AG04450 (cell line): ENCODE measurements around the gene MLNR. TPM values are rescaled to one million over a fixed set of nuclear protein-coding genes. Genes with fewer than 3 reads are reported as not detected.

Experiments
- CTCF ChIA-PET: fragments of 300-600, 350-600 bp; formaldehyde crosslinking; extraction: SDS; loops from one replicate; lab custom pipeline; 2022; ENCODE audit warnings: antibody characterized with exemption, inconsistent platforms; lab: Charles Lee
- POLR2A ChIA-PET: fragments of 350-600 bp; formaldehyde crosslinking; extraction: SDS; loops from one replicate; lab custom pipeline; 2021; ENCODE audit warnings: antibody characterized with exemption, inconsistent platforms; lab: Yijun Ruan, JAX
- DNase-seq: peaks from one replicate; pipeline ENCODE4 v3.0.0-alpha.2; 2011; ENCODE audit warnings: low read depth, low spot score
- H3K27ac ChIP-seq: one replicate; pipeline ENCODE4 v1.5.1; 2012; ENCODE audit warnings: low read depth, low read length, control low read depth
- H3K27me3 ChIP-seq: one replicate; pipeline ENCODE4 v1.6.0; 2012; ENCODE audit warnings: low read length; ENCODE audit not compliant: control insufficient read depth, insufficient read depth
- H3K4me3 ChIP-seq: 2 replicates; pipeline ENCODE4 v1.5.1; 2011; ENCODE audit warnings: mild to moderate bottlenecking, low read depth, low read length, control low read depth
- H3K9me3 ChIP-seq: 2 replicates; pipeline ENCODE4 v1.5.1; 2012; ENCODE audit warnings: low read length; ENCODE audit not compliant: control insufficient read depth, insufficient read depth
- polyA plus RNA-seq: library from polyadenylated mRNA; depleted of rRNA; stranded (reverse); fragments of >200 nt; gene quantifications from 2 replicates; pipeline ENCODE4 v1.2.3, GENCODE V29; 2011
- TF ChIP-seq, protein P1 (sequence below): IDR thresholded peaks from 2 replicates; pipeline ENCODE4 v1.5.1; 2011; ENCODE audit warnings: low read depth, low read length, control low read depth, inconsistent platforms

Gene MLNR
- polyA plus RNA-seq, 1 experiment = not detected

GRCh38 chr13:49254007-49254406, 33.9 kb downstream of the MLNR start:
- POLR2A ChIA-PET = interaction anchor here (0.6 kb wide), 1 partner anchor 57 kb away, joined by 3 read pairs; no protein-coding TSS in a partner anchor
- CTCF ChIA-PET = interaction anchor here (0.6 kb wide), 1 partner anchor 17 kb away, joined by 3 read pairs; no protein-coding TSS in a partner anchor
- Histone ChIP-seq H3K27ac (no peak overlapping the region), H3K9me3 (no peaks in the 10 kb centered on the region), H3K27me3 (no peaks in the 10 kb centered on the region), H3K4me3 (no peak overlapping the region)
- TF ChIP-seq, protein P1, sequence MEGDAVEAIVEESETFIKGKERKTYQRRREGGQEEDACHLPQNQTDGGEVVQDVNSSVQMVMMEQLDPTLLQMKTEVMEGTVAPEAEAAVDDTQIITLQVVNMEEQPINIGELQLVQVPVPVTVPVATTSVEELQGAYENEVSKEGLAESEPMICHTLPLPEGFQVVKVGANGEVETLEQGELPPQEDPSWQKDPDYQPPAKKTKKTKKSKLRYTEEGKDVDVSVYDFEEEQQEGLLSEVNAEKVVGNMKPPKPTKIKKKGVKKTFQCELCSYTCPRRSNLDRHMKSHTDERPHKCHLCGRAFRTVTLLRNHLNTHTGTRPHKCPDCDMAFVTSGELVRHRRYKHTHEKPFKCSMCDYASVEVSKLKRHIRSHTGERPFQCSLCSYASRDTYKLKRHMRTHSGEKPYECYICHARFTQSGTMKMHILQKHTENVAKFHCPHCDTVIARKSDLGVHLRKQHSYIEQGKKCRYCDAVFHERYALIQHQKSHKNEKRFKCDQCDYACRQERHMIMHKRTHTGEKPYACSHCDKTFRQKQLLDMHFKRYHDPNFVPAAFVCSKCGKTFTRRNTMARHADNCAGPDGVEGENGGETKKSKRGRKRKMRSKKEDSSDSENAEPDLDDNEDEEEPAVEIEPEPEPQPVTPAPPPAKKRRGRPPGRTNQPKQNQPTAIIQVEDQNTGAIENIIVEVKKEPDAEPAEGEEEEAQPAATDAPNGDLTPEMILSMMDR = no peak
- DNase-seq = no peak

DNA sequence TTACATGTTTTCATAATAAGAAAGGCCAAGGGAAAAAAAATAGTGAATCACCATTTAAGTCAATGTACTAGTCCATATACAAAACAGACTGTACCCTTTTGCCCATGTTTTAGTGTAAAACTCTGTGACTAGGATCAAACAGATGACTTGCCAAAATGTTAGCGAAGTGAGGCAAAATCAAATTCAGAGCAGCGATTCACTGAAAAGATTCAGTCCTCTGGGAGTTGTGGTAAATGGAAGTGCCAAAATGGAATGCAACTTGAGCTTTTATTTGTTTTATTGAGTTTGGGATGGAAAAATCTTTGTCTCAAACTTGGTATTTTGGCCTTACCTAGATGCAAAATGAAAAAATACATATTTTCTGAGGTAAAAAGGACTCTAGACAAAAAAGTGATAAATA, 36.7 kb downstream of the MLNR start:
- no peak overlapping the region for H3K27ac ChIP-seq
- TF ChIP-seq, protein P1 = no peak
- no peak overlapping the region for H3K4me3 ChIP-seq
- DNase-seq = no peak
- ChIA-PET POLR2A (no interaction called here), CTCF (interaction anchor here (1.2 kb wide), 1 partner anchor 17 kb away, joined by 4 read pairs; no protein-coding TSS in a partner anchor)
- no peaks in the 10 kb centered on the region for H3K9me3 ChIP-seq
- no peaks in the 10 kb centered on the region for H3K27me3 ChIP-seq

DNA sequence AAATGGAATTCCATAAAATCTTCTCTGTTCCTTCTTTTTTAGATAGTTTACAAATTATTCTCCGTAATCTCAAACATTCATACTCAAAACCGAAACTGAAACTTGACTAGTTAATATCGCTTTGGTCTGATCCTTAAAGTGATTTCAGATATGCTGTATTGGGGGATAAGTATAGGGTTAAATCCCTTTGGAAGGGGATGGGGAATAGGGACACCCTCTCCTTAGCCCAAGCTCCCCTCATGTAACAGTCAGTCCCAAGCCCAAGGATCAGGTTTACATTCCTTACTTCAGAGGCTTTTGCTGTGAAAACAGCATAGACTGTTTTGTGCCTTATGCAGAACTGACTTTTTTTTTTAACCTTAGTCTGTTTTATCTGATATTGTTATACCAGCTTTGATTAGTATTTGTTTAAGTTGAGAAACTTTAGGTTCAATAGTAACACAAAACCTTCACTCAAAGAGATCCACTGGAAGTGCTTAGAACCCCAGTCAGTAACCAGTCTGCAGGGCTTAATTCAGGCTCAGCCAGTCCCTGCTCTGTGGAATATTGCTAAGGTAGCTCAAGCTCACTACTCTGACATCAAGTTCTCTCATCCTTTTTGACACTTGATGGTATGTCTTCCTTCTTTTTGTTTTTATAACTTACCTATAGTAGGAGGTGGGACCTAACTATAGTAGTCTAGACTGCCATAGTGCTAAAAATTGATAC, 38.1 kb downstream of the MLNR start:
- no peak overlapping the region for H3K27ac ChIP-seq
- TF ChIP-seq, protein P1 = no peak
- no peaks in the 10 kb centered on the region for H3K27me3 ChIP-seq
- no peak overlapping the region for H3K4me3 ChIP-seq
- POLR2A ChIA-PET = no interaction called here
- DNase-seq = no peak
- H3K9me3 ChIP-seq = no peaks in the 10 kb centered on the region
- CTCF ChIA-PET = interaction anchor here (1.2 kb wide), 1 partner anchor 18 kb away, joined by 4 read pairs; no protein-coding TSS in a partner anchor

DNA sequence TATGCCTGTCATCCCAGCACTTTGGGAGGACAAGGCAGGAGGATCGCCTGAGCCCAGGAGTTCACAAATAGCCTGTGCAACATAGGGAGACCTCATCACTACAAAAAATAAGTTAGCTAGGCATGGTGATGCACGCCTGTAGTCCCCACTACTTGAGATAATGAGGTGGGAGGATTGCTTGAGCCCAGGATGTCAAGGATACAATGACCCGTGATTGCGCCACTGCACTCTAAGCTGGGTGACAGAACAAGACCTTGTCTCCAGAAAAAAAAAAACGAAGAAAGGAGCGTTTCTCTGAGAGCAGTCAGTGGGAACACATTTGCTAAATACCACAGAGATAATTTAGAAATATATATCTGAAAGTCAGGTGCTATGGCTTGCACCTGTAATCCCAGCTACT, 39.4 kb downstream of the MLNR start:
- CTCF ChIA-PET = no interaction called here
- H3K27me3 ChIP-seq = no peaks in the 10 kb centered on the region
- no peak overlapping the region for H3K4me3 ChIP-seq
- no peak overlapping the region for H3K27ac ChIP-seq
- DNase-seq = no peak
- H3K9me3 ChIP-seq = no peaks in the 10 kb centered on the region
- TF ChIP-seq, protein P1 = no peak
- POLR2A ChIA-PET = interaction anchor here (0.6 kb wide), 1 partner anchor 16 kb away, joined by 3 read pairs; no protein-coding TSS in a partner anchor

DNA sequence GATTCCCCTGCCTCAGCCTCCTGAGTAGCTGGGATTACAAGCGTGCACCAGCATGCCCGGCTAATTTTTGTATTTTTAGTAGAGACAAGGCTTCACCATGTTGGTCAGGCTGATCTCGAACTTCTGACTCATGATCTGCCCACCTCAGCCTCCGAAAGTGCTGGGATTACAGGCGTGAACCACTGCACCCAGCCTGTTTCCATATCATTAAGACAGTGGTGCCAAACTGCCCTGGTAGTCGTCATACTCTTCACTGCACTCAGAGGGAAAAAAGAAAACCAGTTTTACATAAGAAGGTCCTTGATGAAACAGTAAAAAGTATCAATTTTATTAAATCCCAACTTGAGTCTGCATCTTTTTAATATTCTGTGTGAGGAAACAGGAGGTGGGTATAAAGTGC, 42.5 kb downstream of the MLNR start:
- H3K27me3 ChIP-seq = no peaks in the 10 kb centered on the region
- ChIA-PET POLR2A (no interaction called here), CTCF (no interaction called here)
- no peaks in the 10 kb centered on the region for H3K9me3 ChIP-seq
- no peak for DNase-seq
- no peak overlapping the region for H3K4me3 ChIP-seq
- no peak overlapping the region for H3K27ac ChIP-seq
- TF ChIP-seq, protein P1 = no peak
